Endothelial cell of umbilical vein (primary cell): Measurements from ENCODE around the gene TMEM203. TPM values are rescaled to one million over a fixed set of nuclear protein-coding genes. Genes with fewer than 3 reads are reported as not detected.

ENCODE experiments used
- BruUV-seq: library from RNA; stranded (reverse); fragments of 400-500 nt; replicated peaks from 2 replicates; lab custom pipeline; 2021; lab: Mats Ljungman, UMichigan
- CTCF ChIA-PET: fragments of 300-600, 350-600 bp; sonication (Branson Sonifier 250); formaldehyde crosslinking; loops from one replicate; lab custom pipeline; 2021; ENCODE audit warnings: antibody characterized with exemption, inconsistent platforms; lab: Charles Lee
- POLR2A ChIA-PET: fragments of 300-600, 350-600 bp; sonication (Branson Sonifier 250); formaldehyde crosslinking; loops from one replicate; lab custom pipeline; 2021; ENCODE audit warnings: antibody characterized with exemption, inconsistent platforms; lab: Charles Lee
- DNase-seq: peaks from one replicate; pipeline ENCODE4 v3.0.0-alpha.2; 2011; ENCODE audit warnings: low read depth, low spot score
- FAIRE-seq: peaks from 2 replicates; lab custom pipeline; 2011; peaks lifted over from hg19 to GRCh38; lab: Jason Lieb, UNC
- H2AFZ ChIP-seq: 2 replicates; pipeline ENCODE4 v1.6.0; 2012; ENCODE audit warnings: low read depth, low read length, control low read depth, inconsistent platforms
- H3K27ac ChIP-seq: 2 replicates; pipeline ENCODE4 v1.5.1; 2011; ENCODE audit warnings: low read depth, mild to moderate bottlenecking, control low read depth, low read length, moderate library complexity; ENCODE audit not compliant: insufficient read depth
- H3K27me3 ChIP-seq, 2 experiments: 2 replicates each; pipeline versions ENCODE4 v1.6.0 to v1.6.1; 2011; ENCODE audit warnings: low read length in 2 of 2, mixed read lengths in 1 of 2; ENCODE audit not compliant: control insufficient read depth in 2 of 2, insufficient read depth in 2 of 2
- H3K36me3 ChIP-seq, 2 experiments: 2 replicates in 1 of 2; 3 replicates in 1 of 2; pipeline ENCODE4 v1.5.1; 2011; ENCODE audit warnings: low read length in 2 of 2, mild to moderate bottlenecking in 1 of 2, moderate library complexity in 1 of 2; ENCODE audit not compliant: control insufficient read depth in 2 of 2, insufficient read depth in 2 of 2; ENCODE audit errors: extremely low read depth in 1 of 2
- H3K4me1 ChIP-seq: 3 replicates; pipeline ENCODE4 v1.5.1; 2011; ENCODE audit warnings: mild to moderate bottlenecking, low read length; ENCODE audit not compliant: control insufficient read depth, insufficient read depth; ENCODE audit errors: extremely low read depth
- H3K4me2 ChIP-seq: 2 replicates; pipeline ENCODE4 v1.6.1; 2011; ENCODE audit warnings: low read length, control low read depth, mixed read lengths; ENCODE audit not compliant: insufficient read depth
- H3K4me3 ChIP-seq, 3 experiments: fragments of 200-600 bp in 1 of 3; sonication (generic), shearing (Covaris generic) in 1 of 3; replicated peaks in 1 of 3; 2 replicates each; pipeline ENCODE4 v1.5.1; 2011 to 2016; ENCODE audit warnings: control low read depth in 3 of 3, low read length in 3 of 3, mild to moderate bottlenecking in 2 of 3, inconsistent platforms in 1 of 3, low read depth in 1 of 3, moderate library complexity in 1 of 3; ENCODE audit not compliant: insufficient read depth in 1 of 3
- H3K79me2 ChIP-seq: 2 replicates; pipeline ENCODE4 v1.6.0; 2012; ENCODE audit warnings: low read length, inconsistent platforms; ENCODE audit not compliant: control insufficient read depth, insufficient read depth
- H3K9ac ChIP-seq: replicated peaks from 2 replicates; pipeline ENCODE3; 2011; ENCODE audit warnings: low read length, control low read depth; ENCODE audit not compliant: insufficient read depth; ENCODE audit errors: extremely low read depth
- H3K9me1 ChIP-seq: replicated peaks from 3 replicates; pipeline ENCODE4 v1.6.0; 2011; ENCODE audit warnings: mild to moderate bottlenecking, low read length; ENCODE audit not compliant: control insufficient read depth, insufficient read depth; ENCODE audit errors: extremely low read depth
- H3K9me3 ChIP-seq: replicated peaks from 2 replicates; pipeline ENCODE4 v1.5.1; 2012; ENCODE audit warnings: low read length, inconsistent platforms; ENCODE audit not compliant: control insufficient read depth, insufficient read depth
- H4K20me1 ChIP-seq: replicated peaks from 2 replicates; pipeline ENCODE3; 2011; ENCODE audit warnings: mild to moderate bottlenecking, low read length; ENCODE audit not compliant: control insufficient read depth, insufficient read depth; ENCODE audit errors: extremely low read depth
- CTCF ChIP-seq, 2 donors: IDR thresholded peaks; 1 replicate in 1 of 2; 2 replicates in 1 of 2; pipeline ENCODE4 v1.5.1; 2011; ENCODE audit warnings: low read length in 2 of 2, mild to moderate bottlenecking in 2 of 2, moderate library complexity in 2 of 2, control low read depth in 1 of 2, inconsistent platforms in 1 of 2, low read depth in 1 of 2; ENCODE audit not compliant: insufficient read depth in 1 of 2; ENCODE audit errors: extremely low read depth in 1 of 2
- EZH2 ChIP-seq: IDR thresholded peaks from 2 replicates; pipeline ENCODE4 v1.6.1; 2012; ENCODE audit warnings: borderline replicate concordance, low read depth, mild to moderate bottlenecking, moderate library complexity, low read length, inconsistent platforms; ENCODE audit not compliant: severe bottlenecking
- FOS ChIP-seq: IDR thresholded peaks from 2 replicates; pipeline ENCODE4 v1.6.1; 2011; ENCODE audit warnings: mild to moderate bottlenecking, low read length, moderate library complexity, borderline replicate concordance; ENCODE audit not compliant: insufficient read depth
- GATA2 ChIP-seq: IDR thresholded peaks from 2 replicates; pipeline ENCODE4 v1.7.0; 2011; ENCODE audit warnings: low read depth, mild to moderate bottlenecking, moderate library complexity, mixed read lengths, low read length; ENCODE audit not compliant: insufficient read length, insufficient read depth
- JUN ChIP-seq: IDR thresholded peaks from 2 replicates; pipeline ENCODE4 v1.6.1; 2011; ENCODE audit warnings: borderline replicate concordance, low read depth; ENCODE audit not compliant: insufficient read length, insufficient read depth
- MAX ChIP-seq: IDR thresholded peaks from 2 replicates; pipeline ENCODE4 v1.6.1; 2011; ENCODE audit not compliant: insufficient read depth, insufficient read length
- MYC ChIP-seq: IDR thresholded peaks from one replicate; pipeline ENCODE4 v1.6.1; 2011; ENCODE audit warnings: mild to moderate bottlenecking, low read depth, low read length
- POLR2A ChIP-seq: IDR thresholded peaks from 2 replicates; pipeline ENCODE4 v1.6.1; 2012; ENCODE audit warnings: low read depth, mild to moderate bottlenecking, control low read depth, low read length
- POLR2AphosphoS5 ChIP-seq: IDR thresholded peaks from 2 replicates; pipeline ENCODE4 v1.6.1; 2012; ENCODE audit warnings: low read depth, mild to moderate bottlenecking, control low read depth, low read length, moderate library complexity; ENCODE audit not compliant: insufficient read depth
- dilution Hi-C: fragments of 300-500 bp; cut with MboI; formaldehyde crosslinking; loops from one replicate; pipeline ENCODE4 v1.15.0; 2019; ENCODE audit warnings: low sequenced_read_pairs; ENCODE audit not compliant: extremely low pct_ligation_motif_present
- intact Hi-C: fragments of 100-400 bp; cut with micrococcal nuclease; formaldehyde crosslinking; loops from one replicate; pipeline ENCODE4 v1.10.0; 2022
- polyA plus RNA-seq, 4 experiments: library from polyadenylated mRNA; depleted of rRNA in 3 of 4; stranded (reverse) in 3 of 4; unstranded in 1 of 4; fragments of >200 nt; gene quantifications; 2 replicates each; pipeline versions ENCODE4 v1.2.1 to v1.2.3, GENCODE V29; 2011 to 2012; ENCODE audit warnings: missing spikeins in 1 of 4
- total RNA-seq: library from RNA; stranded (reverse); gene quantifications from 2 replicates; pipeline ENCODE4 v1.2.3, GENCODE V29; 2021

Gene TMEM203
- total and polyA plus RNA-seq, 2 donors (not counting 3 experiments of a cell fraction or from before 2014, with no cell fraction given), result 29.6 to 39.8 TPM

- BruUV-seq, result no TSS peak
- intact Hi-C loops (no loop called here), dilution Hi-C loops (no loop called here)
- Histone ChIP-seq H3K79me2 (no peaks in the 10 kb centered on the region), H3K27me3 (no peaks in the 10 kb centered on the region), H3K4me1 (peaks cover 6% of the 10 kb centered on the region), H3K4me2 (no peak overlapping the region), H3K36me3 (peaks cover 0 to 4% of the 10 kb centered on the region in 2 experiments), H2AFZ (no peak overlapping the region), H3K9me3 (no peaks in the 10 kb centered on the region), H3K4me3 (no peak overlapping the region), H3K27ac (no peak overlapping the region), H3K9ac (no peak overlapping the region), H4K20me1 (no peaks in the 10 kb centered on the region), H3K9me1 (no peaks in the 10 kb centered on the region)
- CTCF ChIA-PET, result interaction anchor here (0.7 to 1.9 kb wide), 2 partner anchors 8 to 21 kb away, joined by 6 to 7 read pairs; no protein-coding TSS in a partner anchor
- no peak for TF ChIP-seq JUN
- no peak for TF ChIP-seq POLR2A
- TF ChIP-seq MYC, result no peak
- no peak for TF ChIP-seq POLR2AphosphoS5
- no peak for TF ChIP-seq MAX
- no peak for TF ChIP-seq CTCF (IDR thresholded peaks at IDR 0.05; ENCODE audit: extremely low read depth in 1 of 2, insufficient read depth in 1 of 2, low read depth in 1 of 2, low read length in 2 of 2)
- TF ChIP-seq FOS, result no peak
- TF ChIP-seq GATA2, result no peak
- TF ChIP-seq EZH2, result no peak
- POLR2A ChIA-PET, result interaction anchor here (1.0 kb wide), 1 partner anchor 15 kb away, joined by 3 read pairs; the partner anchor contains the start of gene TPRN
- FAIRE-seq (no peak), DNase-seq (no peak)
Measured at GRCh38 chr9:137215196-137215986, 9.9 kb upstream of the TMEM203 start.
